ENCODE results near the gene GAMT.

Gene GAMT

GRCh38 chr19:1383312-1384084, 17.8 kb downstream of the GAMT start, which contains the start of gene NDUFS7:
Gene NDUFS7 (plus strand): TSS chr19:1383907. CDS start chr19:1383927, 20 bp downstream.
- DNase-seq: peak; percentile 89

- no peak for DNase-seq
These were observed 18.4 kb downstream of the GAMT start for GRCh38 chr19:1383017-1383311.

- DNase-seq: no peak
These were observed 19.1 kb downstream of the GAMT start for GRCh38 chr19:1382250-1382649.

DNA sequence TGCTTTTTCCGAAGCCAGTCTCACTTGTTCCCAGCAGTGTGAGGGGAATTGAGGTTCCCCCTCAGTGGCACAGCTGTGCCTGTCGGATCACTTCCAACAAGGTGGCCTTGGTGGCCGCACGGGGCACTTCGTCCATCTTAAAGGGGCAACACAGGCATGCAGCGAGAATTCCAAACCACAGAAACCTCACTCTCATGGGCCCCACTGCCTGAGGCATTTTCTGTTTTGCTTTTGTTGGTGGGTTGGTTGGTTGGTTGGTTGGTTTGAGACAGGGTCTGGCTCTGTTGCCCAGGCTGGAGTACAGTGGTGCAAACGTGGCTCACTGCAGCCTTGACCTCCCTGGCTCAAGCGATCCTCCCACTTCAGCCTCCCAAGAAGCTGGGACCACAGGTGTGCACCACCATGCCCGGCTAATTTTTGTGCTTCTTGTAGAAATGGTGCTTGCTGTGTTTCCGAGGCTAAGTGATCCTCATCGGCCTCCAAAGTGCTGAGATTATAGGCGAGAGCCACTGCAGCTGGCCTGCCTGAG, 21.3 kb downstream of the GAMT start:
- no peak for DNase-seq

DNA sequence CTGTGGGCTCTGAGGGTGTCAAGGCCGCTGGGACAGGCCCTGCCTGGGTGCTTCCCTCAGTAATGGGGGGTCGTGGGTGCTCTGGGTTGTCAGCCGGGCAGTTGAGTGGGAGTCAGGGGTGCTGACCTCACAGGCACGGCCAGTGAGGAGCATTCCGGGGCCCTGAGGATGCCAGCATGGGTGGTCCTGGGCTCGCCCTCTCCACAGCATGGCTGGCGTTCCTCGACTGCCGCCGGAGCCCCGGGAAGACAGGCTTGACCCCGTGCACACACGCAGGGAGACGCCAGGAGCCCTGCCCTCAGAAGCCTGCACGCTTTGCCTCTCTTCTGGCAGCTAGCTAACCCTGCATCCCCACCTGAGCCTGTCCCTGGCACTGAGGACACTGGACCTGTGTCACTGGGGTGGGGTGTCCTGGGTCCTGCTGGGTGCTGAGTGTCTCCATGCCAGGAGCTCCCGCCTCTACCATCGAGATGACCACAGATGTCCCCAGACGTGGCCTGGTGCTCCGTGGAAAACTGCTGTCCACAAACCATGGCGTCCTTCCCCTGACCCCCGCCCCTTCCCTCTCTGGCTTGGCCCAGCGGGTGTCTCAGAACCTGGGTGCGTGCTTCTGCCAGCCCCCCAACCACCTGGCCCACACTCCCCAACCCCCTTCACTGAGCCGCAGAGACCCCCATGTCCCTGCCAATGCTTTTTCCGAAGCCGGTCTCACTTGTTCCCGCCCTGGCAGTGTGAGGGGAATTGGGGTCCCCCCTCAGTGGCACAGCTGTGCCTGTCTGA, 22.0 kb downstream of the GAMT start:
- no peak for DNase-seq

DNA sequence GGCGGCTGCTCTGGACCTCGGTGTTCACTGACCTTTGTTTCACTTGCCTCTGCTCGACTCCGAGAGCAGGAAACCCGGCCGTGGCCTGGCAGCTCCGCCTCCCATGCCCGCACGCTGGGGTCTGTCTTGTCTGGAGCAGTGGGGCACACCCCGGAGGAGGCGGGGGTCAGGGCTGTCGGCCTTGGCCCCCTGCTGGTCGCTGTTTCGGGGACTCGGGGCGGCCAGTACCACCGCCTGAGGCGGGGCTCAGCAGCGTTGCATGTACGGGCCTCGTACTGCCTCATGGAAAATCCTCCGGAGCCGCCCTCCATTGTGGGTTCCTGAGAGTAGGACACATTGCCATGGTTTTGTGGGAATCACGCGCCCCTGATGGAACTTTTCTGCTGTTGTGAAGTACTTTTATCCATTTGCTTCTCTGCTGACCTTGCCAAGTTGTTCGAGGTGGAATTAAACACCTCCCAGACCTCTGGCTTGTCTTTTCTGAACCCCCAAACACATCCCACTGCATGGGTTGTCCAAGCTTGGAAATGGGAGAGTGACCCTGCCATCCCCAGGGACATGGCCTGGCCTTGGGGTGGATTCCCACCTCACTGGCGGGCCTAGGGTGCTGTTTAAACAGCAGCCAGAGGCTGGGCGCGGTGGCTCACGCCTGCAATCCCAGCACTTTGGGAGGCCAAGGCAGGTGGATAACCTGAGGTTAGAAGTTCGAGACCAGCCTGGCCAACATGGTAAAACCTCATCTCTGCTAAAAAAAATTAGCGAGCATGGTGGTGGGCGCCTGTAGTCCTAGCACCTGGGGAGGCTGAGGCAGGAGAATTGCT, 23.2 kb downstream of the GAMT start:
- no peak for DNase-seq

- no peak for DNase-seq
These were observed 24.0 kb downstream of the GAMT start for GRCh38 chr19:1377176-1377964.

- DNase-seq: no peak
These were observed 24.9 kb downstream of the GAMT start for GRCh38 chr19:1376415-1376805.

DNA sequence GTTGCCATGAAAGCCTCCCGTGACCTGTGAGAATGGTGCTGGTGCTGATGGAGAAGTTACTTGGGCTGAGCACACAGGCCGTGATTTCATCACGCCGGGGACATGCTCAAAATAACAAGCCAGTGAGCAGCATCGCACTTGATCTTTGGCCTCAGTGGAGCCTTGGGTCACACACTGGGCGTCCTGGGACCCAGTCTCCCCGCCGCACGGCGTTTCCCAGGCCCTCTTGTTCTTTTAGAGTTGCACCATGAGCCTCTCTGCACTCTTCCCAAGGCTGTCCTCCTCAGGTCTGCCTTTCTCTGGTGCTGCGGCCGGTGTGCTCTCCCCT, 27.1 kb downstream of the GAMT start:
- no peak for DNase-seq

GRCh38 chr19:1373534-1374249, 27.6 kb downstream of the GAMT start:
- DNase-seq: no peak

DNA sequence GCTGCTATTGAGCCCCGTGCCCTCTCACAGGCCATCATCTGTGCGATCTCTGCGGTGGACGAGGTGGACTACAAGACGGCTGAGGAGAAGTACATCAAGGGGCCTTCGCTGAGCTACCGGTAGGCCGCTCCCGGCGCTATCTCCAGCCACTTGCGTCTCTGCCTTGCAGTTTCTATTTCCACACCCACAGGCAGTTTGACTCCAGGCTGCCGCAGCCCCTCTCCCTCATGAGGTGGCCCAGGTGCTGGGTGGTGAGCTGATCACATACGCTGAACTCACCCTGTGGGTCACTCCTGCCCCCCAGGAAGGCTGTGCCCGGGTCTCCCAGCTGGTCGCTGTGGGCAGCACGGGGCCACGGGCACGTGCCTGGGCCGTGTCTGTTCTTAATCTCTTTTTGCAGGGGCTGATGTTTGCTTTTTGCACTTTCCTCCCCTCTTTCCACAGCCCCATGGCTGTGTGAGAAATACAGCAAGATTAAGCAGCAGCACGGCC, 28.3 kb downstream of the GAMT start:
- DNase-seq: no peak

- DNase-seq: no peak
These were observed 30.6 kb downstream of the GAMT start for GRCh38 chr19:1370579-1371361.

DNA sequence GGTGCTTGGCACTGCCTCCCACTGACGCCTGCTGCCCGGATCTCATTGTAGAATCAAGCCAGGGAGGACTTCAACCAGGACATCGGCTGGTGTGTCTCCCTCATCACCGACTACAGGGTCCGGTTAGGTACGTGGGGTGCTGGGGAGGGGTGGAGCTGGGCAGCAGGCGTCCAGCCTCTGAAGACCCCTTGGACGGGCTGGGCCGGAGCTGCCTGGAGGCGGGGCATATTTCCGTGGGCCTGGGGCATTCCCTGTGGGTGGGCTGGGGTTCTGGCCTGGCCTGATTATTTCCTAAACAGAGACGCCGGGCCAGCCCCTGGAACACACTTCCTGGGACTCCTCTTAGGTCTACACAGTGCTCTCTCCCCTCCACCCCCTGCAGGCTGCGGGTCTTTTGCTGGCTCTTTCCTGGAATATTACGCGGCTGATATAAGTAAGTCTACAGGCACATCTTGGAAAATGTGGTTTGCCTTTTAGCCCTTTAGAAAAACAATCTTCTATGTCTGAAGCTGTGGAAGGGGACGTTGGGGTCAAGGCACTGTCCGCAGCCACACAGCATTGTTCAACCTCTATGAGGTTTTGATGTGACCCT, 32.0 kb downstream of the GAMT start:
- DNase-seq: no peak

- DNase-seq: no peak
These were observed 34.2 kb downstream of the GAMT start for GRCh38 chr19:1366899-1367870.

DNA sequence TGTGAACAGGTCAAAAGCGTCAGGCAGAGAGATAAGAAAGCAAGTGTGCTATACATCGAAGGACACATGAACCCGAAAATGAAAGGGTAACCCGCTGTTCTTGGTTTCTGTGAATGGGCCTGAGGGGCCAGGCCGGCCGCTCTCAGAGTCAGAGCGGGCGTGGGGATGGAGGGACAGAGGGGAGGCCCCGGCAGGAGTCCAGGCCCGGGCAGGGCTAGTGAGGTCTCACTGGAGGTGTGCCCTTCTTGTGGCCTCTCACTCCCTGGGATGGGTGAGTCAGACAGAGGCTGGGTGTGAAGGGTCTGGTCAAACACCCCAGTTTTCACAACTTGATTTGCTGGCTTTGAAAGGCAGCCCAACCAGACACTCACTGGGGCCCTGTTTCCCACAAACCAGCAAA, 35.0 kb downstream of the GAMT start:
- no peak for DNase-seq

DNA sequence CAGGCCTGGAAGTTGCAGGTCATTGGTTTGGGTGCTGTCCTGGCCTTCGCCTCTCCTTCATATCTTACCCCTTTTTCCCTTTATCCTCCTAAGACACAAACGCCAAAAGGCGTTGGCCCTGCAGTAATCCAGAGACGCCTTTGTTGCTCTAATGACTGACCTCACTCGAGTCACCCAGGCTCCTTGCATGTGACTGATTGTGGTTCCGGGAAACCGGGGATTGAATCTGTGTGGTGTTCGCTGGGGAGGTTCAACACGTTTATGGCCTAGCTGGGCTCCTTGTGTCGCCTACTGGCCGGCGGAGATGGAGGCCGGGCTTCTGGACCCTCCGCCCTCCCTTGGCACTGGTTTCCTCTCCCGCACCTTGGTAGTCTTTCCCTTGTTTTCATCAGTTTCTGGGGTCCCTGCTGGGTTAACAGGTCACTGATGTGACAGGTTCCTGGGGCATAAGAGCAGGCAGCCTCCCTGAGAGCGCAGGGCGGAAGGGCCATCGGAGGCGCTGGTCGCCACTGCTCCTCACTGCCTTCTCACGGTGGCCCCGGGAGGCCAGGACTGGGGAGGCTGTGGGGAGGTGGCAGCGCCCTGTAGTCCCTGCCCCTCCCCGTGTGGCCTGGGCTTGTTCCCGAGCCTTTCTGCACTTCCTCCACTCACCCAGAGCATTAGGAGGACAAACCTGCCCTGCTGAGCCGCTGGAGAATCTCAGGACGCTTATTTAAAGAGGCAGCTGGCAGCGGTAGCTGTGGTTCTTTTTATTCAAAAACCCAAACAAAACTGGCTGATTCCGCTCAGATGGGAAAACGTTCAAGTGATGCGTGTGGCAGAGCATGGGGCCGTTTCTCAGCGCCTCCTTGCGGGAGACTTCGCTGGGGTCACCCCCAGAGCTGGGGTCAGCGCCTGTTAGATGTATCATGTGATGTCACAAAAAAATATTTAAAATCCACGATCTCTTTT, 35.7 kb downstream of the GAMT start:
- no peak for DNase-seq

GRCh38 chr19:1364070-1364704, 37.2 kb downstream of the GAMT start:
- DNase-seq: no peak

DNA sequence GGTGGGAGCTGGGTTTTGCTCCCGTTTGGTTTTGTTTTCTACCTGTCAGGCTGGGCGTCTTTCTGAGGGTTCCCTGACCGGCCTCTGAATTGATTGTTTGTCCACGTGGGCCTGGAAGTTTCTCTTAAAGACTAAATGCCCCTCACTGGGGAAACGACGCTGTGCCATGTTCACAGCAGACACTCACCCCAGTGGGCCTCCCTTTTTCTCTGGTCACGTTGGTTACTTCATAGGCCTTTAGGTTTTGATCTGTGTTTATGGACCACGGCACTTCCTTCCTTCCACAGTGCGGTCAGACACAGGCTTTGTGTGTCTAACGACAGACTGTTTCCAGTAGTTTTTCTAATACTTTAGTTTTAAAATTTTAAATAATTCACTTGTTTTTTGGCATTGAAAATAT, 37.7 kb downstream of the GAMT start:
- DNase-seq: no peak
